ENCODE data around the gene USP4.

DNA sequence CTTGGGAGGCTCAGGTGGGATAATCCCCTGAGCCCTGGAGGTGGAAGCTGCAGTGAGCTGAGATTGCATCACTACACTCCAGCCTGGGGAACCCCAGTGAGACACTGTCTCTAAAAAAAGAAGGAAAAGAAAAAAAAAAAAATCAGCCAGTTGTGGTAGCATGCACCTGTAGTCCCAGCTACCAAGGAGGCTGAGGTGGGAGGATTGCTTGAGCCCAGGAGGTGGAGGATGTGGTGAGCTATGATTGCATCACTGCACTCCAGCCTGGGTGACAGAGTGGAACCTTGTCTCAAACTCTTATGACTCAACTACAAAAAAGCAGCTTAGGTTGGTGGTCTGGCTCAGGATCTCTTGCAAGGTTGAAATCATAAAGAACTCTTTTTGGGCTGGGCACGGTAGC is 37.6 kb upstream of the USP4 start:
- TF ChIP-seq CTCF (conservative IDR thresholded peaks at IDR 0.05) (no peak), ZFX (IDR thresholded peaks at IDR 0.05) (no peak)
